Endothelial cell of umbilical vein (primary cell): Measurements from ENCODE around the gene BCAR1.

Experiments used
- CTCF ChIP-seq, 2 donors: IDR thresholded peaks; 1 replicate in 1 of 2; 2 replicates in 1 of 2; pipeline ENCODE4 v1.5.1; 2011; ENCODE audit warnings: low read length in 2 of 2, mild to moderate bottlenecking in 2 of 2, moderate library complexity in 2 of 2, control low read depth in 1 of 2, inconsistent platforms in 1 of 2, low read depth in 1 of 2; ENCODE audit not compliant: insufficient read depth in 1 of 2; ENCODE audit errors: extremely low read depth in 1 of 2
- EZH2 ChIP-seq: IDR thresholded peaks from 2 replicates; pipeline ENCODE4 v1.6.1; 2012; ENCODE audit warnings: borderline replicate concordance, low read depth, mild to moderate bottlenecking, moderate library complexity, low read length, inconsistent platforms; ENCODE audit not compliant: severe bottlenecking
- FOS ChIP-seq: IDR thresholded peaks from 2 replicates; pipeline ENCODE4 v1.6.1; 2011; ENCODE audit warnings: mild to moderate bottlenecking, low read length, moderate library complexity, borderline replicate concordance; ENCODE audit not compliant: insufficient read depth
- GATA2 ChIP-seq: IDR thresholded peaks from 2 replicates; pipeline ENCODE4 v1.7.0; 2011; ENCODE audit warnings: low read depth, mild to moderate bottlenecking, moderate library complexity, mixed read lengths, low read length; ENCODE audit not compliant: insufficient read length, insufficient read depth
- JUN ChIP-seq: IDR thresholded peaks from 2 replicates; pipeline ENCODE4 v1.6.1; 2011; ENCODE audit warnings: borderline replicate concordance, low read depth; ENCODE audit not compliant: insufficient read length, insufficient read depth
- MAX ChIP-seq: IDR thresholded peaks from 2 replicates; pipeline ENCODE4 v1.6.1; 2011; ENCODE audit not compliant: insufficient read depth, insufficient read length
- MYC ChIP-seq: IDR thresholded peaks from one replicate; pipeline ENCODE4 v1.6.1; 2011; ENCODE audit warnings: mild to moderate bottlenecking, low read depth, low read length
- POLR2A ChIP-seq: IDR thresholded peaks from 2 replicates; pipeline ENCODE4 v1.6.1; 2012; ENCODE audit warnings: low read depth, mild to moderate bottlenecking, control low read depth, low read length
- POLR2AphosphoS5 ChIP-seq: IDR thresholded peaks from 2 replicates; pipeline ENCODE4 v1.6.1; 2012; ENCODE audit warnings: low read depth, mild to moderate bottlenecking, control low read depth, low read length, moderate library complexity; ENCODE audit not compliant: insufficient read depth

- TF ChIP-seq CTCF (IDR thresholded peaks at IDR 0.05; ENCODE audit: extremely low read depth in 1 of 2, insufficient read depth in 1 of 2, low read depth in 1 of 2, low read length in 2 of 2) (no peak), POLR2A (no peak), MAX (no peak), EZH2 (no peak), POLR2AphosphoS5 (no peak), JUN (no peak), MYC (no peak), GATA2 (no peak), FOS (no peak)
These were observed 58.7 kb downstream of the BCAR1 start for GRCh38 chr16:75192606-75193264.
